BE2C (cell line): Measurements from ENCODE around the gene XYLT1.

Source experiments
- DNase-seq: peaks from one replicate; pipeline ENCODE4 v3.0.0-alpha.2; 2020
- H3K27me3 ChIP-seq: fragments of 250-450 bp; sonication (Bioruptor Pico); 2 replicates; pipeline ENCODE4 v1.5.1; 2020; ENCODE audit warnings: mild to moderate bottlenecking
- H3K36me3 ChIP-seq: fragments of 250-450 bp; sonication (Bioruptor Pico); 2 replicates; pipeline ENCODE4 v1.5.1; 2020; ENCODE audit warnings: mild to moderate bottlenecking
- H3K4me1 ChIP-seq: fragments of 250-450 bp; sonication (Bioruptor Pico); 2 replicates; pipeline ENCODE4 v1.5.1; 2020
- H3K4me3 ChIP-seq: 2 replicates; pipeline ENCODE4 v1.5.1; 2011; ENCODE audit warnings: low read depth, low read length
- H3K9me3 ChIP-seq: fragments of 250-450 bp; sonication (Bioruptor Pico); 2 replicates; pipeline ENCODE4 v1.5.1; 2020
- CTCF ChIP-seq: IDR thresholded peaks from 2 replicates; pipeline ENCODE4 v1.5.1; 2012; ENCODE audit warnings: mild to moderate bottlenecking, low read depth, low read length

XYLT1 gene

GRCh38 chr16:17076092-17076754, 394.5 kb downstream of the XYLT1 start:
- Histone ChIP-seq H3K27me3 (no peaks in the 10 kb centered on the region), H3K4me3 (no peak overlapping the region), H3K9me3 (no peaks in the 10 kb centered on the region), H3K36me3 (no peaks in the 10 kb centered on the region), H3K4me1 (no peaks in the 10 kb centered on the region)
- no peak for DNase-seq
- no peak for TF ChIP-seq CTCF

- no peak for TF ChIP-seq CTCF
- Histone ChIP-seq H3K9me3 (no peaks in the 10 kb centered on the region), H3K4me1 (no peaks in the 10 kb centered on the region), H3K27me3 (no peaks in the 10 kb centered on the region), H3K36me3 (no peaks in the 10 kb centered on the region), H3K4me3 (no peak overlapping the region)
- DNase-seq = no peak
Measured at GRCh38 chr16:17072104-17072503, 398.7 kb downstream of the XYLT1 start.

GRCh38 chr16:17070882-17071592, 399.7 kb downstream of the XYLT1 start:
- no peak for TF ChIP-seq CTCF
- Histone ChIP-seq H3K27me3 (no peaks in the 10 kb centered on the region), H3K4me1 (no peaks in the 10 kb centered on the region), H3K36me3 (no peaks in the 10 kb centered on the region), H3K9me3 (no peaks in the 10 kb centered on the region), H3K4me3 (no peak overlapping the region)
- no peak for DNase-seq

DNA sequence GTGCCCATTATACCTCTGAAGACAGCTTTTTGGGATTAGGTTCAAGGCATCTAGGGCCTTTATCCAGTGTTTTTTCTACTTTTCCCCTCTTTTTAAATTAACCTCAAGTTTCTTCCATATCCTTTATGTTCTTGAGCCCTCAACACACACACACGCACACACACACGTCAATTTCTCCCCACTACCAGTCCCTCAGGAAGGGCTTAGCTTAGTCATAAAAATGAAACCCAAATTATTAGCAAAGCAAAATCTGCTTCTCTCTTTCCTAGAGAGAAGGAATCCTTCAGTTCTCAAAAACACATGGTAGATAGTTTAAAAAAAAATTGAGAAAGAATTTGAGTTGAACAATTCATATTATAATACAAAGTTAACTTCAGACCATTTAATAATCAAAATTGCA, 401.1 kb downstream of the XYLT1 start:
- H3K36me3 ChIP-seq = no peaks in the 10 kb centered on the region
- no peak for DNase-seq
- H3K4me1 ChIP-seq = no peaks in the 10 kb centered on the region
- H3K4me3 ChIP-seq = no peak overlapping the region
- no peaks in the 10 kb centered on the region for H3K9me3 ChIP-seq
- H3K27me3 ChIP-seq = no peaks in the 10 kb centered on the region
- no peak for TF ChIP-seq CTCF

DNA sequence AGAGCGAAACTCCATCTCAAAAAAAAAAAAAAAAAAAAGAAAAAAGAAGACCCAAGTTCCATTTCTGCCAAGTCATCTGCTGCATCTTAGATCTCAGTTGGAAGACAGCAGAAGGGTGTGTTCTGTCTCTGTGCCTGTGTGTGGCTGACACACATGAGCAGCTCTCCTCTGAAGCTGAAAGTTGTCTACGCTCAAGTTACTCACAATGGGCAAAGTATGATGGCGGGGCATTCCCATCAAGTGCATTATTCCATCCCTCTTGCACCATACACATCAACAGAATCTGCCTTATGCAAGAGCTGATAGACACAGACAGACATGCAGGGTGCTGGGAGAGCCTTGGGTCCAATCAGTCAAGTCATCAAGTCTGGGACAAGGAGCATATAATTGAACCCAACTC, 402.2 kb downstream of the XYLT1 start:
- Histone ChIP-seq H3K27me3 (no peaks in the 10 kb centered on the region), H3K4me1 (no peaks in the 10 kb centered on the region), H3K4me3 (no peak overlapping the region), H3K9me3 (no peaks in the 10 kb centered on the region), H3K36me3 (no peaks in the 10 kb centered on the region)
- no peak for TF ChIP-seq CTCF
- DNase-seq = no peak

GRCh38 chr16:17067882-17068281, 402.9 kb downstream of the XYLT1 start:
- Histone ChIP-seq H3K36me3 (no peaks in the 10 kb centered on the region), H3K9me3 (no peaks in the 10 kb centered on the region), H3K4me3 (no peak overlapping the region), H3K27me3 (peaks cover 3% of the 10 kb centered on the region; the same call in 1 of the 2 replicates), H3K4me1 (no peaks in the 10 kb centered on the region)
- DNase-seq = no peak
- no peak for TF ChIP-seq CTCF
